ENCODE measurements around the gene COL23A1. TPM values are rescaled to one million over a fixed set of nuclear protein-coding genes. Genes with fewer than 3 reads are reported as not detected.

The COL23A1 gene
- polyA plus RNA-seq, 3 donors = 0.11 to 0.21 TPM; not detected in 1

GRCh38 chr5:178469011-178469974 lies 120.9 kb downstream of the COL23A1 start:
- Histone ChIP-seq H3K4me3 (replicated peaks in 1 of 3; ENCODE audit: low read depth in 2 of 3, low read length in 3 of 3) (no peak overlapping the region), H4K20me1 (ENCODE audit: insufficient read depth, low read length) (no peaks in the 10 kb centered on the region), H3K79me2 (ENCODE audit: insufficient read depth, low read length) (peaks cover 29% of the 10 kb centered on the region), H3K4me2 (replicated peaks; ENCODE audit: extremely low read depth, low read length, poor library complexity, severe bottlenecking) (no peak overlapping the region), H3K9ac (ENCODE audit: insufficient read depth, low read length, poor library complexity, severe bottlenecking) (no peak overlapping the region), H3K9me3 (replicated peaks in 1 of 2; ENCODE audit: control insufficient read depth in 1 of 2, insufficient read depth in 1 of 2, low read length in 2 of 2) (no peaks in the 10 kb centered on the region), H3K27me3 (ENCODE audit: control insufficient read depth in 2 of 2, insufficient read depth in 2 of 2, low read length in 2 of 2) (no peaks in the 10 kb centered on the region), H3K36me3 (replicated peaks in 1 of 2; ENCODE audit: control insufficient read depth in 1 of 2, insufficient read depth in 2 of 2, low read length in 2 of 2) (no peaks in the 10 kb centered on the region), H3K4me1 (ENCODE audit: control insufficient read depth in 1 of 2, insufficient read depth in 2 of 2, low read length in 2 of 2) (peaks cover 52 to 62% of the 10 kb centered on the region in 2 donors), H3K27ac (ENCODE audit: low read depth in 1 of 2, low read length in 2 of 2) (no peak overlapping the region), H2AFZ (ENCODE audit: insufficient read depth, low read depth, low read length, poor library complexity, severe bottlenecking) (no peak overlapping the region)
- H3K4me3 Mint-ChIP-seq = no peak overlapping the region
- H3K9me3 Mint-ChIP-seq = peaks cover 0 to 2% (median 0%) of the 10 kb centered on the region in 7 donors
- WGBS (ENCODE audit: insufficient coverage) = 82% methylated on average over 26 of the region's 28 CpGs
- H3K4me1 Mint-ChIP-seq = peaks cover 53% of the 10 kb centered on the region
- no peaks in the 10 kb centered on the region for H3K36me3 Mint-ChIP-seq
- no peak for TF ChIP-seq CTCF (IDR thresholded peaks at IDR 0.05)
- intact Hi-C loops (cut with micrococcal nuclease) = no loop called here
- H3K27me3 Mint-ChIP-seq (ENCODE audit: low read depth in 3 of 3) = peaks cover 0 to 4% (median 0%) of the 10 kb centered on the region in 3 donors
- H3K27ac Mint-ChIP-seq = peak overlapping the region in 6 of 7 donors; percentile 18 to 97 (median 70)
- no peak for DNase-seq

- TF ChIP-seq CTCF (IDR thresholded peaks at IDR 0.05) = no peak
- peaks cover 0 to 2% (median 0%) of the 10 kb centered on the region in 7 donors for H3K9me3 Mint-ChIP-seq
- Histone ChIP-seq H3K4me1 (ENCODE audit: control insufficient read depth in 1 of 2, insufficient read depth in 2 of 2, low read length in 2 of 2) (peaks cover 48 to 58% of the 10 kb centered on the region in 2 donors), H3K27me3 (ENCODE audit: control insufficient read depth in 2 of 2, insufficient read depth in 2 of 2, low read length in 2 of 2) (no peaks in the 10 kb centered on the region), H3K27ac (ENCODE audit: low read depth in 1 of 2, low read length in 2 of 2) (peak overlapping the region; percentile 59 to 88), H3K4me2 (replicated peaks; ENCODE audit: extremely low read depth, low read length, poor library complexity, severe bottlenecking) (peak overlapping the region; percentile 70), H3K79me2 (ENCODE audit: insufficient read depth, low read length) (peaks cover 33% of the 10 kb centered on the region), H3K9me3 (replicated peaks in 1 of 2; ENCODE audit: control insufficient read depth in 1 of 2, insufficient read depth in 1 of 2, low read length in 2 of 2) (no peaks in the 10 kb centered on the region), H3K36me3 (replicated peaks in 1 of 2; ENCODE audit: control insufficient read depth in 1 of 2, insufficient read depth in 2 of 2, low read length in 2 of 2) (no peaks in the 10 kb centered on the region), H3K4me3 (replicated peaks in 1 of 3; ENCODE audit: low read depth in 2 of 3, low read length in 3 of 3) (peak overlapping the region in 1 of 3 experiments; percentile 48), H2AFZ (ENCODE audit: insufficient read depth, low read depth, low read length, poor library complexity, severe bottlenecking) (peak overlapping the region; percentile 44), H3K9ac (ENCODE audit: insufficient read depth, low read length, poor library complexity, severe bottlenecking) (no peak overlapping the region), H4K20me1 (ENCODE audit: insufficient read depth, low read length) (no peaks in the 10 kb centered on the region)
- H3K36me3 Mint-ChIP-seq = no peaks in the 10 kb centered on the region
- no peak for DNase-seq
- H3K4me3 Mint-ChIP-seq = peak overlapping the region; percentile 70 to 77
- peaks cover 0 to 4% (median 0%) of the 10 kb centered on the region in 3 donors for H3K27me3 Mint-ChIP-seq (ENCODE audit: low read depth in 3 of 3)
- H3K4me1 Mint-ChIP-seq = peaks cover 46% of the 10 kb centered on the region
- peak overlapping the region; percentile 6 to 97 (median 87) for H3K27ac Mint-ChIP-seq
- intact Hi-C loops (cut with micrococcal nuclease) = no loop called here
- 41% methylated on average over 7 of the region's 18 CpGs for WGBS (ENCODE audit: insufficient coverage)
These were observed 122.0 kb downstream of the COL23A1 start for GRCh38 chr5:178468196-178468685.
